Measurements from ENCODE around the gene CSRP1.
"Not testable (repeated sequence)": the region's sequence is repeated elsewhere in the genome, so short reads cannot be mapped to it uniquely, and the experiment has no call there.

CSRP1 gene

GRCh38 chr1:201531551-201532425 is 24.9 kb upstream of the CSRP1 start:
- no peak for DNase-seq (ENCODE audit: low read depth)
- TF ChIP-seq CTCF (IDR thresholded peaks at IDR 0.05; ENCODE audit: insufficient read depth, low read depth, low read length, missing control alignments), result no peak
- H3K4me3 ChIP-seq (ENCODE audit: low read depth, low read length), result no peak overlapping the region

GRCh38 chr1:201530741-201531531 is 24.0 kb upstream of the CSRP1 start:
- peak; percentile 61 for TF ChIP-seq CTCF (IDR thresholded peaks at IDR 0.05; ENCODE audit: insufficient read depth, low read depth, low read length, missing control alignments)
- no peak overlapping the region for H3K4me3 ChIP-seq (ENCODE audit: low read depth, low read length)
- DNase-seq (ENCODE audit: low read depth), result peak; percentile 53

- H3K4me3 ChIP-seq (ENCODE audit: low read depth, low read length), result no peak overlapping the region
- TF ChIP-seq CTCF (IDR thresholded peaks at IDR 0.05; ENCODE audit: insufficient read depth, low read depth, low read length, missing control alignments), result no peak
- DNase-seq (ENCODE audit: low read depth), result no peak
These were observed 21.8 kb upstream of the CSRP1 start for GRCh38 chr1:201528631-201529252.

GRCh38 chr1:201527879-201528278 is 21.0 kb upstream of the CSRP1 start:
- H3K4me3 ChIP-seq (ENCODE audit: low read depth, low read length), result no peak overlapping the region
- TF ChIP-seq CTCF (IDR thresholded peaks at IDR 0.05; ENCODE audit: insufficient read depth, low read depth, low read length, missing control alignments), result no peak

GRCh38 chr1:201525193-201525778 is 18.4 kb upstream of the CSRP1 start:
- TF ChIP-seq CTCF (IDR thresholded peaks at IDR 0.05; ENCODE audit: insufficient read depth, low read depth, low read length, missing control alignments), result no peak
- H3K4me3 ChIP-seq (ENCODE audit: low read depth, low read length), result no peak overlapping the region
- no peak for DNase-seq (ENCODE audit: low read depth)

More at GRCh38 chr1:201527879-201528278, 21.0 kb upstream of the CSRP1 start:
- no peak for DNase-seq (ENCODE audit: low read depth)

GRCh38 chr1:201520046-201520575 is 13.2 kb upstream of the CSRP1 start:
- DNase-seq (ENCODE audit: low read depth), result not testable (repeated sequence)

More at GRCh38 chr1:201520046-201520575, 13.2 kb upstream of the CSRP1 start:
- H3K4me3 ChIP-seq (ENCODE audit: low read depth, low read length), result not testable (repeated sequence)

Measured in GM12865 (cell line).